GM12864 (cell line): Measurements from ENCODE around the gene CEACAM4.
"Not testable (repeated sequence)": the region's sequence is repeated elsewhere in the genome, so short reads cannot be mapped to it uniquely, and the experiment has no call there.

Source experiments
- DNase-seq: peaks from one replicate; pipeline ENCODE4 v3.0.0-alpha.2; 2011; ENCODE audit warnings: low read depth
- H3K4me3 ChIP-seq: 2 replicates; pipeline ENCODE4 v1.5.1; 2011; ENCODE audit warnings: mild to moderate bottlenecking, low read depth, low read length, control low read depth
- CTCF ChIP-seq: IDR thresholded peaks from 2 replicates; pipeline ENCODE4 v1.5.1; 2011; ENCODE audit warnings: low read depth, mild to moderate bottlenecking, moderate library complexity, low read length, control low read depth, inconsistent platforms; ENCODE audit errors: missing control alignments

CEACAM4 gene

GRCh38 chr19:41587838-41588210, 39.0 kb downstream of the CEACAM4 start:
- H3K4me3 ChIP-seq, result no peak overlapping the region
- TF ChIP-seq CTCF, result no peak
- DNase-seq, result no peak

- no peak for DNase-seq
- no peak overlapping the region for H3K4me3 ChIP-seq
- no peak for TF ChIP-seq CTCF
Measured at GRCh38 chr19:41587101-41587837, 39.6 kb downstream of the CEACAM4 start.

GRCh38 chr19:41586064-41586463, 40.8 kb downstream of the CEACAM4 start:
- no peak overlapping the region for H3K4me3 ChIP-seq
- TF ChIP-seq CTCF, result no peak
- DNase-seq, result no peak

- no peak for DNase-seq
- no peak for TF ChIP-seq CTCF
Measured at GRCh38 chr19:41584931-41585330, 41.9 kb downstream of the CEACAM4 start.

GRCh38 chr19:41584260-41584810, 42.5 kb downstream of the CEACAM4 start:
- H3K4me3 ChIP-seq, result no peak overlapping the region
- TF ChIP-seq CTCF, result no peak
- no peak for DNase-seq

More at GRCh38 chr19:41584931-41585330, 41.9 kb downstream of the CEACAM4 start:
- no peak overlapping the region for H3K4me3 ChIP-seq

GRCh38 chr19:41582577-41583182, 44.2 kb downstream of the CEACAM4 start:
- DNase-seq, H3K4me3 ChIP-seq: not testable (repeated sequence)

- DNase-seq, H3K4me3 ChIP-seq: not testable (repeated sequence)
Measured at GRCh38 chr19:41581068-41581467, 45.8 kb downstream of the CEACAM4 start.

GRCh38 chr19:41578886-41579285, 48.0 kb downstream of the CEACAM4 start:
- no peak overlapping the region for H3K4me3 ChIP-seq
- TF ChIP-seq CTCF, result no peak

More at GRCh38 chr19:41578886-41579285, 48.0 kb downstream of the CEACAM4 start:
- DNase-seq, result no peak
